Cerebellar cortex (tissue), 1 donor: ENCODE data around the gene IFT57.
"Not testable (repeated sequence)": the region's sequence is repeated elsewhere in the genome, so short reads cannot be mapped to it uniquely, and the experiment has no call there.

ENCODE experiments used
- DNase-seq: peaks from one replicate; pipeline ENCODE4 v3.0.0-alpha.2; 2015; ENCODE audit warnings: low spot score

IFT57 gene

GRCh38 chr3:108159105-108159504 is 63.1 kb downstream of the IFT57 start:
- DNase-seq = no peak

GRCh38 chr3:108158251-108158650 is 64.0 kb downstream of the IFT57 start:
- DNase-seq = no peak

DNA sequence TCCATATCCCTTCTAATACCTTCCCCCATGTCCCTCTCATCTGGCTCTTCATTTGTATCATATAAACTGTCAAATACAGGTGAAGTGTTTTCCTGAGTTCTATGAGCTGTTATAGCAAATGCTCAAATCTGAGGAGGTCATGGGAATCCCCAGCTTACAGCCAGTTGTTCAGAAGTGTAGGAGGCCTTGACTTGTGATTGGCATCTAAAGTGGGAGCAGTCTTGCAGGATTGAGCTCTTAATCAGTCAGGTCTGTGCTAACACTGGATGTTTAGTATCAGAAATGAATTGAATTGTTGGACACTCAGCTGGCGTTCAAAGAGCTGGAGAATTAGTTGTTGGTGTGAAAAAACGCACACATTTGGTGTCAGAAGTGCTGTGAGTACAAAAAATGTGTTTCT is 65.0 kb downstream of the IFT57 start:
- DNase-seq = no peak

DNA sequence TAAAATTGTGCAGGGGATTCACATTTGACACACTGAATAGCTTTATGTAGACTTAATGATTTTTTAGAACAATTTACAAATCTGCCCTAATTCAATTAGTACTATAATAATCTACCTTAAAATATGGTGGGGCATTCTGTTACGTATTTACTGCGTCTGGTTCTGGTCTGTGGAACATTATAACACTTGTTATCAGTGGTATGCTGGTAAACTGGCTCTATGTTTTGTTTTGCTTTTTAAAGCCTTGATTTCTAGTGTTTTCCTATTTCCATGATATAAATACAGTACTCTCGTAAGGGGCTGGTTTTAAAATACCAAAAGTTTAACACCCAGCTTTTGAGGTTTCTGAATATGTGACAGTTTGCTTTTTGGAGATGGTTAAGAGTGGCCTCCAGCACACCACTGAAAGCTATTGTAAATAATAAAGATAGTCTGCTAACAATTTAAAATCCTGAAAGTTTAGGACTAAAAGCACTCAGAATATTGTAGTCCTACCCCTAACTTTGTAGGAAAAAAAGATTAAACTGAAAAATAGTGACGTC is 65.8 kb downstream of the IFT57 start:
- DNase-seq = no peak

DNA sequence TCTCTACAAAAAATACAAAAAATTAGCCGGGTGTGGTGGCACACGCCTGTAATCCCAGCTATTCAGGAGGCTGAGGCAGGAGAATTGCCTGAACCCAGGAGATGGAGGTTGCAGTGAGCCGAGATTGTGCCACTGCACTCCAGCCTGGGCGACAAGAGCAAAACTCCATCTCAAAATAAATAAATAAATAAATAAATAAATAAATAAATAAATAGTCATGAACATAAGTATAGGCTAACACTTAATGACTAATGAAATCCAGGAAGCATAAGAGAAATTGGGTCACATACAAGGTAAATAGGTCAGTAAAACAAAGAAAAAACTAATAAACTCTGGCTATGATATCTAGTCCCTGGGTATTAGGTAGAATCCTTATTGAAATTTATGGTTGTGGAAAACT is 66.6 kb downstream of the IFT57 start:
- not testable (repeated sequence) for DNase-seq

GRCh38 chr3:108153451-108153981 is 68.7 kb downstream of the IFT57 start:
- peak; percentile 54 for DNase-seq

DNA sequence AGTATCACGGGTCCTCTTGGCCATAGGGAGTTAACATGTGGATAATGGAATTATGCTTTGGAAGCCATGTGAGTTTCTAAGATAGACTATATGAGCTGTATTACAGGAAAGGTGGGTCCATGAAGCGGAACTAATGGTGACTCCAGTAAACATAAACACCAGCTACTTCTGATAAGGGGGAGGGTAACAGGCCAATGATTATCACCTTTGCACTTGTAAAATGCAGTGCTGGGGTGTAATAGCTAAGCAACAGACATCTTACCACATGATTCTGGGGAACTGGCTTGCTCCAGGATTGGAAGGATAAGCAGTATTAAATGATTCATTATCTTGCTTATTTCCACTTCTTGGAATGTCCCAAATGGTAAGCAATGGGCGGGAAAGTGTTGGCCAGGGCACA is 70.0 kb downstream of the IFT57 start:
- DNase-seq = no peak

DNA sequence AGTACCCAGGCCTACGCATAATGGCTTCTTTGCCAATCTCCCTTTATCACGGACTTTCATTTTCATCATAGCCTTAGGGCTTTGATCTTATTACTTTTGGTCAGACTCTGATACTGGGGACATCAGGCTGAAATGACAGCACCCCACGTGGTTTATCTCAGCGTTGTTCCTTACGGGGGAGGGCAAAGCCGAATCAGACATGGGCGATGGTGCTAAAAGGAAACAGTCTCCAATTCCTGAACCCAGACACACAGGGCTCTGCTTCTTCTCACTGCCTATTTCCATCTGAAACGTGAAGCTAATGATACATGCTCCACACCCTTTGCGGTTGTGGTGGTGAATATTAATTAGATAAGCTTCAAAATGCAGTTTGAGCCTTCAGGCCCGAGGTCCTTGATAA is 72.0 kb downstream of the IFT57 start:
- no peak for DNase-seq

DNA sequence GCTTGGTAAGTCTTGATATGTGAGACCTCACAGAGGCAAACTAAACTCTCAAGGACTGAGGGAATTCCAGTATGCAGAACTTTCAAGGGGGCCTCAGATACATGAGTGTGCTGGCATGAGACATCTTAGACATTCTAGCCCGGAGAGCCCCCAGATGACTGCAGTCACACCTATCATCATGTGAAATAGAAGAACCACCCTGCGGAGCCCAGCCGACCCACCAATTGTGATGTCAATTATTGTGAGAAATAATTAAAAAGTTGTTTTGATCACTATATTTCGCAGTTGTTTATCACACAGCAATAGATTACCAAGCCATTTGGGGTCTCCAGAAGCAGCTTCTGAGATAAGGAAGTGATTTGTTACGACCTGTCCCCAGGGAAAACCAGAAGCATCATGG is 76.1 kb downstream of the IFT57 start:
- DNase-seq = no peak

- DNase-seq = no peak
Observed at GRCh38 chr3:108145578-108145977, 76.6 kb downstream of the IFT57 start.

DNA sequence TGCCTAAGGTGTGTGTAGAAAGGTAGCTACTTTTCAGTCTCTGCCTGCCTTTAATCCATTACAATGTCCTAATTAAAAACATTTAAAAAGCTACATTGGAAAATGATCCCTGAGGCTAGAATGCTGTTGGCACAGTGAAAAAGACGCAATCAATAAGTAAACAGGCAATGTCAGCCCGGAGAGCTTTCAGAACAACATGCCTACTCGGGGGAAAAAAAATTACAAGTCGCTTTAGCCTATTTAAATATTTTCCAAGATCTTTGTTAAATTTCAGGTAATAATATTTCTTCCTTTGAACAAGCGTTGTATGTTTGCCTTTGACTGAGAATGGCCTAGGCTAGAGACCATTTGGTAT is 84.8 kb downstream of the IFT57 start:
- DNase-seq = no peak

DNA sequence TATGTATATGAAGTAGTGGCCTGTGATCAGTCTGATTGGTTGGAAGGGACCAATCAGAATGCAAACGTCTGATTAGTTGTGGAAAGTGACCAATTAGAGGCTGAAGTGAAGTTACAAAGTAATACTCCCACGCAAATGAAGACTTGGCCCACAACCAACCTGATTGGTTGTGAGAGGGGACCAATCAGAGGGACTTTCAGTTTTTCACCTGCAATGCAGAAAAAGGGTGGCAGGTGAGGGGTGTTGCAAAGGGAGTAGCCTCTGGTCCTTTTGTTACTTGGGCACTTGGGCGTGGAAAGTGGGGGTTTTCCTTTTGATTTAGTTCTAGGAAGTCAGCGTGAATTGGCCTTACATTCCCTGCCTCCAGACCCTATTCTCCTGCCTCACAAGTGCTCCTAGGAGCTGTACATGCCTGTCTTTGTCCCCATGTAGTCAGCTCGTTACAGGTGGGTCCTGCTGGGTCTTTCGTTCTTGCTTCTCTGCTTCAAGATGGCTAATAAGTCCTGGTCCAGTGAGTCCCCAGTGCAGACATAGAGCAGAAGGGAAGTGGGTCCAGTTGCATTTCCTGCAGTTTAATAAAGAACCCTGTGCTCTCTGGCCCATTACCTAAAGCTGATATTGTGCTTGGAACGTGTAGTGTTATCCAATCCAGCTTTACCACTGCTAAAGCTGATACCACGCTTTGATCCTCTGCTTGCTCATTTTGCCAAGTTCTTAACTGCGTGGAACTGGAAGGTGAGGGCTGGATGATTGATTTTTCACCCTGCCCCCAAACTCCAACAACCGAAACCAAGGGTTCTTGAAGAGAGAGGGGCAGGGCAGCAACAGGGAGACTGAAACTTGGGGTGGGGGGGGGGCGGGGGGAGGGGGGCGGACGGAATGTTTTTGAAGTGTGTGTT is 85.4 kb downstream of the IFT57 start:
- no peak for DNase-seq

DNA sequence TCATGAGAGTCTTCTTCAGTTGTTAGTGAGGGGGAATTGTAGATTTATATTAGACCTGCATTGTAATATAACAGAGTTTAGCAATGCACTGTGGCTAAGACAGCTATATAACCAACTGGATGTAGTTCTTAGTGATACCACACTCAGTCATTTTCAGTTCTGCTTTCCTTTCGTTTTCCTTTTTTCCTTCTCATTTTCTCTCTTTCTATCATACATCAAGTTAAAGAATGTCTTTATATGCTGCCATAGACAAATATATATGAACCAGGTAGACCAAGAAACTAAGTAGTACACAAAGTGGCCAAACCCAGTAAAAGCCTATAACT is 87.7 kb downstream of the IFT57 start:
- DNase-seq = no peak

GRCh38 chr3:108133858-108134554 is 88.2 kb downstream of the IFT57 start:
- no peak for DNase-seq

DNA sequence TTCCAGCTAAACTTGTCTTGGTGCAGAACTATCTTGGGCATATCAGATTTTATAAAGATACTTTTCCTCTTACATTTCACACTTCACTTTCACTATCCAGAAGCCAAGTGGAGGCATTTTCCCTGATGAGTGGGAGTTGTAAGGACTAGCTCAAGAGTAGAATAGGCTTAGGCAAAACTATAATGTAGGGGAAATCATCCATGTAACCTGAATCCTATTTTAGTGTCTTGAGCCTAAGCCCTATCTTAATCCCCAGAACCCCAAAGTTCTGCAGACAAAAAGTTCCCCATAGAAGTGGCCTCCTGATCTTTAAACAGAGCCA is 89.2 kb downstream of the IFT57 start:
- no peak for DNase-seq

DNA sequence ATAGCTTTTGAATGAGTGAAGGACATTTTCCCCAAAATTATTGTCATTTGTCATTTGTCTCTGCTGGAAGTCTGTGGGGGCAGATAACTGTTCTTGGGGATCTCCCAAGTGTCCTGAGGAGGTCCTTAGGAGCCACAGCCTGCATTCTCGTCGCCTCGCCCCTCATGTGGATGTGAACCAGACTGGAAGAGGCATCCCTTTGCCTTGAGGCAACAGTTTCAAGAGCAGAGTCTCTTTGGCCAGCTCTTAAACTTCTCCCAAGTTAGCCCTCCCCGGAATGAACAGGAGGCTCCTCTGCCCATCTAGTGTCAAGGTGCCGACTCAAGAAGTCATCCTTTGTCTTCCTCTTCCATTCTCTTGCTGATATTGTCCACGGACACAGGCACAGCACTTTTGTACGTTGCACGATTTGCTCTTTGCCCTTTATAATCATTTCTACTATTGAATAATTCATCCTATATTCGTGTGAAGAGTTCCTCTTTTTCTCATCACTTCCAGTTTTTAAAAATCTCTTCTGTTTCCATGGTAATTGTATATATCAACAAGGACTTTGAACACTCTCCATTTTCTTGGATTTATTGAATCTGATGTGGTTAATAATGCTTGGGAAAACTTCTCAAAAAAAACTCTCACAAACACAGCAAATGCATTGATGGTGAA is 90.6 kb downstream of the IFT57 start:
- no peak for DNase-seq

- DNase-seq = no peak
Observed at GRCh38 chr3:108130701-108131474, 91.3 kb downstream of the IFT57 start.

GRCh38 chr3:108130236-108130635 is 92.0 kb downstream of the IFT57 start:
- DNase-seq = no peak

DNA sequence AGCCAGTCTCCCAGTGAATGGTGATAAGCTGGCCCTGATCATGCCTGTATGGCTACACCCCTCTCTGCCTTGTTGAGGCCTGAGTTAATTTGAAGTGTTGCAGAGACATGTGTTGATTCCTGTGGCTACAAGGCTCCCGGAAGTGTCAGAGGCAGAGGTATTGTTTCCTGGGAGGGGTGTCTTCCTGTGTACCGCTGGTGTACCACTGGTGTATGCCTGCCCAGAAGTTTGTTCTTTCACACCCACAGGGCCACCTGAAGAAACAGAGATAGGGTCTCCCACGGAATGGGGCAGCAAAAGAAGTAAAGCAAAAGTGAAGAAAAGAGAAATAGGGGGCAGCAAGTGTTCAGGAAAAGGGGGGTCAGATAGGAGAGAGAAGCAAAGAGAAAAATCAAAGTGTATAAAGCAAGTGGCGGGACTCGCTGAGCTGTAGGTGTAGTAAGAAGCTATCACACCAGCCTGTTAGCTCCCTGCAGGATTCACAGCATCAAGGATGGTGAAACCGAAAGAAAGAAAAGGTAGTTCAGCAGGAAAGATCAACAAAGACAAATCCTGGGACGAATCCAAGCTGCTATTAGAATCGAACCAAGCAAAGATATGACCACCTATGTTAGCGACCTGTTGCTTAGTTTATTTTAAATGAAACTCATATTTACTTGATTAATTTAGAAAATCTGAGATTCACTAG is 94.8 kb downstream of the IFT57 start:
- no peak for DNase-seq

DNA sequence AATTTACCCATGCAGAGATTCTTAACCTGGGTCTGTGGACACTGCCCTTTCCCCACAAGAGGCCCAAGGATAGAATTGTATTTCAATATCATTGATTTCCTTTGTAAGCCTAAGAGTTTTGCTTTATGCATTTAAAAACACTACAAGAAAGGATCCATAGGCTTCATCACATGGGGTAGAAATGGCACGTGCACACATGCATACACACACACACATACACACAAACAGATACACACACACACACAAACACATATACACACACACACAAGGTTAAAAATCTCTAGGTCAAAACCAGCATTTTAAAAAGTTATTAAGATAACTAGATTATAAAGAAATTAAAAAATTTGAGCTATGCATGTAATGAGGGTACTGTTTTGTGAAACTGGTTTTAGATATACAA is 95.9 kb downstream of the IFT57 start:
- DNase-seq = no peak

- DNase-seq = no peak
Observed at GRCh38 chr3:108125550-108126071, 96.6 kb downstream of the IFT57 start.
